HL-60 (cell line): ENCODE measurements around the gene KIAA0930.

Experiments
- POLR2AphosphoS5 ChIP-seq: IDR thresholded peaks from 2 replicates; pipeline ENCODE4 v1.6.1; 2012; ENCODE audit warnings: low read depth
- TF ChIP-seq, protein P1 (sequence below): IDR thresholded peaks from one replicate; pipeline ENCODE4 v1.5.1; 2011; ENCODE audit warnings: low read length, control low read depth, inconsistent platforms; ENCODE audit not compliant: insufficient read depth

- TF ChIP-seq, protein P1, sequence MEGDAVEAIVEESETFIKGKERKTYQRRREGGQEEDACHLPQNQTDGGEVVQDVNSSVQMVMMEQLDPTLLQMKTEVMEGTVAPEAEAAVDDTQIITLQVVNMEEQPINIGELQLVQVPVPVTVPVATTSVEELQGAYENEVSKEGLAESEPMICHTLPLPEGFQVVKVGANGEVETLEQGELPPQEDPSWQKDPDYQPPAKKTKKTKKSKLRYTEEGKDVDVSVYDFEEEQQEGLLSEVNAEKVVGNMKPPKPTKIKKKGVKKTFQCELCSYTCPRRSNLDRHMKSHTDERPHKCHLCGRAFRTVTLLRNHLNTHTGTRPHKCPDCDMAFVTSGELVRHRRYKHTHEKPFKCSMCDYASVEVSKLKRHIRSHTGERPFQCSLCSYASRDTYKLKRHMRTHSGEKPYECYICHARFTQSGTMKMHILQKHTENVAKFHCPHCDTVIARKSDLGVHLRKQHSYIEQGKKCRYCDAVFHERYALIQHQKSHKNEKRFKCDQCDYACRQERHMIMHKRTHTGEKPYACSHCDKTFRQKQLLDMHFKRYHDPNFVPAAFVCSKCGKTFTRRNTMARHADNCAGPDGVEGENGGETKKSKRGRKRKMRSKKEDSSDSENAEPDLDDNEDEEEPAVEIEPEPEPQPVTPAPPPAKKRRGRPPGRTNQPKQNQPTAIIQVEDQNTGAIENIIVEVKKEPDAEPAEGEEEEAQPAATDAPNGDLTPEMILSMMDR: no peak
- TF ChIP-seq POLR2AphosphoS5: no peak
Measured at GRCh38 chr22:45164270-45165088, 76.2 kb downstream of the KIAA0930 start.
